ENCODE measurements around the gene ZNF169.
"Not testable (repeated sequence)": the region's sequence is repeated elsewhere in the genome, so short reads cannot be mapped to it uniquely, and the experiment has no call there.

The ZNF169 gene

DNA sequence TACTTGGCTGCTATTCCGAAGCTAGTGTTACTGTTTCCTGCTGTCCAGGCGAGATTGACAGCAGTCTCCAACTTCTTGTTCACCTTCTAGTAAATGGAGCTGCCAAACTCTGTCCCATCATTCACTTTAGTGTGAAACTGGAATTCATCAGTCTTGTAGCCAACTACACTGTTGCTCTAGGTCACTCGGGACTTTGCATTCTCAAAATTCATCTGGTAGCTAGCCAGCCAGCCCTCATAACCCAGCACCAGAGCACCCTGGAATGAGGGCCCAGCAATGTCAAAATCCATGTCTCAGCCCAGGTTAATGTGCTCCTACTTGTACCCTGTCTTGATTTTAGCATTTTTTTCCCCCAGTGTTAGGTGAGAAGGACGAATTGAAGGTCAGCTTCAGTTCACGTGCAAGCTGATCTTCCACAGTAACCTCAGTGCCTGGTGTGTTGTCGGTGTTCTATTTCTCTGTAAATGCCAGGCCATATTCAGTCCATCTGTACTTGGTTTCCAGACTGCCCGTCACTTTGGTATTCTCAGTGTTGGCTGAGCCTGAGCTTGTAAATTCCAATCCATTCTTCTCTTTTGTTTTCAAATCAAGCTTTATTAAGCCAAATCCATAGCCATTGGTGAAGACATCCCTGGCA lies 28.9 kb downstream of the ZNF169 start:
- H3K27ac ChIP-seq (ENCODE audit: low read depth, low read length): no peak overlapping the region
- no peak overlapping the region for H3K9ac ChIP-seq (ENCODE audit: low read depth, low read length)
- no peaks in the 10 kb centered on the region for H3K9me3 ChIP-seq (ENCODE audit: control insufficient read depth, insufficient read depth, low read length)
- H3K4me3 ChIP-seq (ENCODE audit: low read depth, low read length): no peak overlapping the region
- no peaks in the 10 kb centered on the region for H3K27me3 ChIP-seq (ENCODE audit: control insufficient read depth, insufficient read depth, low read length)
- H3K4me1 ChIP-seq (ENCODE audit: control insufficient read depth, insufficient read depth, low read length): no peaks in the 10 kb centered on the region
- peaks cover 18% of the 10 kb centered on the region for H3K36me3 ChIP-seq (ENCODE audit: control insufficient read depth, insufficient read depth, low read length)

DNA sequence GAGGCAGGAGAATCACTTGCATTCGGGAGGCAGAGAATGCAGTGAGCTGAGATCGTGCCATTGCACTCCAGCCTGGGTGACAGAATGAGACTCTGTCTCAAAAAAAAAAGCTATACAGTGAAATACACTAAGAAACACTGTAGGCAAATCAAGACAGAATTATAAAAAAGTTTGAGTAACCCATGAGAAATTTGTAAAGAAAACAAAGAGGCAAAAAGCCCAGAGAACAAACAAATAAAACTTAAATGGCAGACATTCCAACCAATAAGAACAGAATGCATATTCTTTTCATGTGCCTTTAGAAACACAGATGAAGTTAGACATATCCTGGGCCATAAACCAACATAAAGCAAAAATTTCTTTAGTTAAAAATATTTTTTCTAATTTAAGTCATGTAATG lies 30.6 kb downstream of the ZNF169 start:
- no peak overlapping the region for H3K27ac ChIP-seq (ENCODE audit: low read depth, low read length)
- no peaks in the 10 kb centered on the region for H3K9me3 ChIP-seq (ENCODE audit: control insufficient read depth, insufficient read depth, low read length)
- no peaks in the 10 kb centered on the region for H3K27me3 ChIP-seq (ENCODE audit: control insufficient read depth, insufficient read depth, low read length)
- H3K4me1 ChIP-seq (ENCODE audit: control insufficient read depth, insufficient read depth, low read length): no peaks in the 10 kb centered on the region
- no peak overlapping the region for H3K4me3 ChIP-seq (ENCODE audit: low read depth, low read length)
- H3K36me3 ChIP-seq (ENCODE audit: control insufficient read depth, insufficient read depth, low read length): peaks cover 27% of the 10 kb centered on the region
- H3K9ac ChIP-seq (ENCODE audit: low read depth, low read length): no peak overlapping the region

DNA sequence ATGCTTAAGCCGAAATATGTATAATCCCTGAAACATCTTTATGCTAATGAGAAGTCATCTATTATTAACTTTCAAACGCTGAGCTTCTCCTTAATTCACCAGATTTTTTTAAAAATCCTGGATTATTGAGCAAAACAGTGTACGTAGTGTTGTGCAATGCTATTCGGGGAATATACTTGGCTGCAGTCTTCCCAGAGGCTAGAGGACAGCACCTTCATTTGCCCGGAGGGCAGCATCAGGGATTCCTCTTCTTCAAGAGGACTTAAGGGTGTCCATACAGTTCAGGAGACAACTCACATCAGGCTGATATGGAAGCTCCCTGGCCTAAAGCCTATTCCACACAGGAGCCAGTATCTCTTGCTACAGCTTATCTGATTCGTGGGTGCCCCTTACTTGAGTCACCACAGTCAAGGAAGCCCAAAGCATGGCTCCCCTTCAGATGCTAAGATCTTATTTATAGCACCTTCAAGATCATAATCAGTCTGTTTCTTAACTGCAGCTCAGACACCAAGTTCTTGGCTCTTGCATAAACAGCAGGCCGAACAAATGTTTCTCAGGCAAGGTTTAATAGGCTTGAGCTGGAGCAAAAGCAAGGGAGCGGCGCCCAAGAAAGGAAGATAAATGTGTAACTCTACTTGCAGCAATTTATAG lies 40.0 kb downstream of the ZNF169 start:
- Histone ChIP-seq H3K27ac (ENCODE audit: low read depth, low read length) (no peak overlapping the region), H3K4me3 (ENCODE audit: low read depth, low read length) (no peak overlapping the region), H3K36me3 (ENCODE audit: control insufficient read depth, insufficient read depth, low read length) (peaks cover 4% of the 10 kb centered on the region; the same call in 1 of the 2 replicates), H3K27me3 (ENCODE audit: control insufficient read depth, insufficient read depth, low read length) (no peaks in the 10 kb centered on the region), H3K4me1 (ENCODE audit: control insufficient read depth, insufficient read depth, low read length) (no peaks in the 10 kb centered on the region), H3K9ac (ENCODE audit: low read depth, low read length) (no peak overlapping the region), H3K9me3 (ENCODE audit: control insufficient read depth, insufficient read depth, low read length) (no peaks in the 10 kb centered on the region)

DNA sequence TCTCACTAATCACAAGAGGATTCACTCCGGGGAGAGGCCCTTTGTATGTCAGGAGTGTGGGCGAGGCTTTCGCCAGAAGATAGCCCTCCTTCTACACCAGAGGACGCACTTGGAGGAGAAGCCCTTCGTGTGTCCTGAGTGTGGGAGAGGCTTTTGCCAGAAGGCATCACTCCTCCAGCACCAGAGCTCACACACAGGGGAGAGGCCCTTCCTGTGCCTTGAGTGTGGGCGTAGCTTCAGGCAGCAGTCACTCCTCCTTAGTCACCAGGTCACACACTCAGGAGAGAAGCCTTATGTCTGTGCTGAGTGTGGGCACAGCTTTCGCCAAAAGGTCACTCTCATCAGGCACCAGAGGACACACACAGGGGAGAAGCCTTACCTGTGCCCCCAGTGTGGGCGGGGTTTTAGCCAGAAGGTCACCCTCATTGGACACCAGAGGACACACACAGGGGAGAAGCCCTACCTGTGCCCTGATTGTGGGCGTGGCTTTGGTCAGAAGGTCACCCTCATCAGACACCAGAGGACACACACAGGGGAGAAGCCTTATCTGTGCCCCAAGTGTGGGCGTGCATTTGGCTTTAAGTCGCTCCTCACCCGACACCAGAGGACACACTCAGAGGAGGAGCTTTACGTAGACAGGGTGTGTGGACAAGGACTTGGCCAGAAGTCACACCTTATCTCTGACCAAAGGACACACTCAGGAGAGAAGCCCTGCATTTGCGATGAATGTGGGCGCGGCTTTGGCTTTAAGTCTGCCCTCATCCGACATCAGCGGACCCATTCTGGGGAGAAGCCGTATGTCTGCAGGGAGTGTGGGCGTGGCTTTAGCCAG lies 41.6 kb downstream of the ZNF169 start:
- no peaks in the 10 kb centered on the region for H3K36me3 ChIP-seq (ENCODE audit: control insufficient read depth, insufficient read depth, low read length)
- H3K4me3 ChIP-seq (ENCODE audit: low read depth, low read length): no peak overlapping the region
- no peaks in the 10 kb centered on the region for H3K4me1 ChIP-seq (ENCODE audit: control insufficient read depth, insufficient read depth, low read length)
- no peaks in the 10 kb centered on the region for H3K9me3 ChIP-seq (ENCODE audit: control insufficient read depth, insufficient read depth, low read length)
- H3K27me3 ChIP-seq (ENCODE audit: control insufficient read depth, insufficient read depth, low read length): no peaks in the 10 kb centered on the region
- H3K9ac ChIP-seq (ENCODE audit: low read depth, low read length): no peak overlapping the region
- no peak overlapping the region for H3K27ac ChIP-seq (ENCODE audit: low read depth, low read length)

DNA sequence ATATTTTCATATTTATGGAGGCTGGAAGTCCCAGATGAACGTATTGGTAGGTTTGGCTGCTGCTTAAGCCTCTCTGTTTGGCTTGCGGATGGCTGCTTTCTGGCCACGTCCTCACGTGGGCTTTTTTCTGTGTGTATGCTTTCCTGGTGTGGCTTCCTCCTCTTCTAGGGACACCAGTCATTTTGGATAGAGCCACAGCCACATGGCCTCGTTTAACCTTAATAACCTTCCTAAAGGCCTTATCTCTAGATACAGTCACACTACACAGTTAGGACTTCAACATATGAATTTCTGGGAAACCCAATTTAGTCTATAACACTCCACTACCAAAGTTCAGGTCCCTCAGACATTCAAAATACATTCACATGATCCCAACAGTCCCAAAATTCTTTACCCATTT lies 42.5 kb downstream of the ZNF169 start:
- Histone ChIP-seq H3K4me3 (ENCODE audit: low read depth, low read length) (no peak overlapping the region), H3K27me3 (ENCODE audit: control insufficient read depth, insufficient read depth, low read length) (no peaks in the 10 kb centered on the region), H3K9me3 (ENCODE audit: control insufficient read depth, insufficient read depth, low read length) (no peaks in the 10 kb centered on the region), H3K27ac (ENCODE audit: low read depth, low read length) (no peak overlapping the region), H3K4me1 (ENCODE audit: control insufficient read depth, insufficient read depth, low read length) (no peaks in the 10 kb centered on the region), H3K36me3 (ENCODE audit: control insufficient read depth, insufficient read depth, low read length) (no peaks in the 10 kb centered on the region), H3K9ac (ENCODE audit: low read depth, low read length) (no peak overlapping the region)

DNA sequence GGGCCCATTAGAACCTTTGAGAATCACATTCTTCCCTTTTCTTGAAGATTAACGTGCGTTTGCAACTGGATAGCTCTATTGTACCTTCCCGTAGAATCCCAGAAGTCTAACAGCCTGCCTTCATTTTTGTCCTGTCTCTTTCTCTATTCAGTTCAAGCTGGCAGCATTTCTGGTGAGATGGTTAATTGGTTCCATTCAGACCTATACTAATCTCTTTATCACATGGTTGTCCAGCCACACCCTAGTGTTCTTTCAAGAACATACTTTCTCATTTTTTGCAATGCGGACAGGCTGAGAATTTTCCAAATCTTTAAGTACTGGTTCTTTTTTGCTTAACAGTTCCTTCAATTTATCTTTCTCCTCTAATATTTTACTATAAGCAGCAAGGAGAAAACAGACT lies 43.3 kb downstream of the ZNF169 start:
- Histone ChIP-seq H3K9me3 (ENCODE audit: control insufficient read depth, insufficient read depth, low read length) (no peaks in the 10 kb centered on the region), H3K4me1 (ENCODE audit: control insufficient read depth, insufficient read depth, low read length) (no peaks in the 10 kb centered on the region), H3K27me3 (ENCODE audit: control insufficient read depth, insufficient read depth, low read length) (no peaks in the 10 kb centered on the region), H3K4me3 (ENCODE audit: low read depth, low read length) (no peak overlapping the region), H3K27ac (ENCODE audit: low read depth, low read length) (no peak overlapping the region), H3K9ac (ENCODE audit: low read depth, low read length) (no peak overlapping the region), H3K36me3 (ENCODE audit: control insufficient read depth, insufficient read depth, low read length) (no peaks in the 10 kb centered on the region)

DNA sequence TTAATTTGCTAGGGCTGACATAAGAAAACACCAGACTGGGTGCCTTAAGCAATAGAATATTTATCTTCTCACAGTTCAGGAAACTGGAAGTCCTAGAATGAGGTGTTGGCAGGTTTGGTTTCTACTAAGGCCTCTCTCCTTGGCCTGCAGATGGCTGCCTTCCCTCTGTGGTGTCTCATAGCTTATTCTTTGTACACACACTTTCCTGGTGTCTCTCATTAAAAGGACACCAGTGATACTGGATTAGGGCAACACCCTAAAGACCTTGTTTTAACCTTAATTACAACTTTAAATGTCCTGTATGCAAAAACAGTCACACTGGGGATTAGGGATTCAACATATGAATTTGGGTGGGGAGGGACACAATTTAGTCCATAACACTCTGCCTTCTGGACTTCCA lies 44.2 kb downstream of the ZNF169 start:
- Histone ChIP-seq H3K9ac (ENCODE audit: low read depth, low read length) (no peak overlapping the region), H3K36me3 (ENCODE audit: control insufficient read depth, insufficient read depth, low read length) (no peaks in the 10 kb centered on the region), H3K27me3 (ENCODE audit: control insufficient read depth, insufficient read depth, low read length) (no peaks in the 10 kb centered on the region), H3K27ac (ENCODE audit: low read depth, low read length) (no peak overlapping the region), H3K9me3 (ENCODE audit: control insufficient read depth, insufficient read depth, low read length) (no peaks in the 10 kb centered on the region), H3K4me3 (ENCODE audit: low read depth, low read length) (no peak overlapping the region), H3K4me1 (ENCODE audit: control insufficient read depth, insufficient read depth, low read length) (no peaks in the 10 kb centered on the region)

DNA sequence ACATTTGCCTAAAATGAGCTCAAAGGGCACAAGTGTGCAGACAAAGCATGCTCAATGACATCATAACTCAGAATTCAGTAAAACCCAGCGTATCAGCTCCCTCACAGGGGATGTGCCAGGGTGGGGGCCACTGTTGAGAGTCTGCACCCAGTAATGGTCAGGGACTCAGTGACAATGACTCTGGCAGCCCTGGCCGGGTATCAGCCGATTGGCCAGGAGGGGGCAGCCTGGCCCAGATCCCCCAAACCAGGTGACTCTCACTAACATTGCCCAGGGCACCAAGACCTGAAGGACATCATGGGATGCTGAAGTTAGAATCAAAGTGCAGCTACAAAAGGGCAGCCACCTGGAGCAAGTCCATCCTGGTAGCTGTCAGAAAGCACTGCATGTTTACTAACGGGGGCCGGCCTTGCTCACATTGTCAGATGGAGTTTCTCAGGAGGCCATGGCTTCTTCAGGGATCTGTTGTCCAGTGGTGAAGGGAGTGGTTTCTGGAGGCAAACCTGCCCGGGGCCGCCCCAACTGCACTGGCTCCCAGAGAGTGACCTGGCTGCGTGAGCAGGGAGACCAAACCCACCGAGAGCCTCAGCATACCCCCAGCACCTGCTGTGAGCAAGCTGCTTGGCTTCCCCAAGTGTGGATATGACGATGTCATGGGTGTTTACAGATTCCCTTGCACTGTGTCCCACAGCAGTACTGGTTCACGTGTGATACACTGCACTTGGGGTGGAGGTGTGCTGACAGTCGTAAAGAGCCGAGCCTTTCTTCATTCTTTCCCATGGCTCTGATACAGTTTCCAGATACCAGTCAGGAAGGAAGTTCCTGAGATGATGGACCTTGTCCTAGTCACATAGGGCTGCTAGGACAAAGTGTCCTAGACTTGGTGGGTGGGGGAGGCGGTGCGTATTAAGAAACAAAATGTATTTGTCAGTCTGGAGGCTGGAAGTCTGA lies 56.2 kb downstream of the ZNF169 start:
- H3K4me1 ChIP-seq (ENCODE audit: control insufficient read depth, insufficient read depth, low read length); H3K27me3 ChIP-seq (ENCODE audit: control insufficient read depth, insufficient read depth, low read length); H3K9ac ChIP-seq (ENCODE audit: low read depth, low read length); H3K9me3 ChIP-seq (ENCODE audit: control insufficient read depth, insufficient read depth, low read length); H3K27ac ChIP-seq (ENCODE audit: low read depth, low read length); H3K36me3 ChIP-seq (ENCODE audit: control insufficient read depth, insufficient read depth, low read length); H3K4me3 ChIP-seq (ENCODE audit: low read depth, low read length): not testable (repeated sequence)

DNA sequence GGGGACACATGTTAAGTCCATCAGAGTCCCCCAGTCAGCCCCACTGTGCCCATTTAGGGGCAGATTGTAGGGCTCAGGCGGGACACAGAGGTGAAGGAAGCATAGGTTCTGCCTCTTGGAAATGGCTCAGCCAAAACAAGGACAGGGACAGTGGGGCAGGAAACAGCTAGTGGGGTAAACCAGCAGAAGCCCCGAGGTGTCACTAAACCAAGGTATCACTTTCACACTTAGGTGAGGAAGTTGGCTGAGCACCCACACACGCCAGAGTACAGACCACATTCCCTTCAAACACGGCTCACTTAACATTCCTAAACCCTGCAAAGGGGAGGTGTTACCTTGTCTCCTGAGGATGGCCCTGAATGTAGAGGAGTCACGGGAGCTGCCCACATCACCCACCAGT lies 57.1 kb downstream of the ZNF169 start:
- not testable (repeated sequence) for H3K4me1 ChIP-seq (ENCODE audit: control insufficient read depth, insufficient read depth, low read length); H3K9ac ChIP-seq (ENCODE audit: low read depth, low read length); H3K27ac ChIP-seq (ENCODE audit: low read depth, low read length); H3K36me3 ChIP-seq (ENCODE audit: control insufficient read depth, insufficient read depth, low read length); H3K27me3 ChIP-seq (ENCODE audit: control insufficient read depth, insufficient read depth, low read length); H3K9me3 ChIP-seq (ENCODE audit: control insufficient read depth, insufficient read depth, low read length); H3K4me3 ChIP-seq (ENCODE audit: low read depth, low read length)

DNA sequence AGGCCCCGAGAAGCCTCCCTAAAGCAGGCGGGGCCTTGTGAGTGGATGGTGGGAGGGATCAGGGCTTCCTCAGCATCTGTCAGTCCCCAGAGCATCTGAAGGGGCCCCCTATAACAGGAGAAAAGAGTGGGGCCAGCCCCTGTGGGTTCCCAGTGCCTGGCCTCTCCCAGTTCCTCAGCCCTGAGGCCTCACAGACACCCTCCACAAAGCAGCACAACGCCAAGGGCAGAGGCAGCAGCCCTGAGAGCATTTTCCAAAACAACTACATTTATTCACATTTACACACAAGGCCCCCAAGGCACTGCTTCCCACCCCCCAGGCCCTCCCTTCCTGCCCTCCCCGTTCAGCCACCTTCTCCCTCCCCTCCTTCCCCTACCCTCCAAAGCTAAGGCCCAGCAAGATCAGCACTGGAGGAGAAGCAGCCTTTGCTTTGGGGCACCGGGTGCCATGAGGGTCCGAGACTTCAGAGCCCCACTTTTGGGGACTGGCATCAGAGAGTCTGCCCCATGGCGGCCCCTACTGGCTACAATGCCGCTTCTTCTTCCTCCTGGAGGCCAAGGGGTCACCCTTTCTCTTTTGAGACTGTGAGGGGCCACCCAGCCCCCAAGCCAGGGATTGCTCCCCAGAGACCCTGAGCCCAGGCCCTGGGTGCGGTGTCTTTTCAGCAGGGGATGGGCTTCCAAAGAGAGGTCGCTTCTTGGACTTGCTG lies 59.0 kb downstream of the ZNF169 start:
- not testable (repeated sequence) for H3K9me3 ChIP-seq (ENCODE audit: control insufficient read depth, insufficient read depth, low read length); H3K4me3 ChIP-seq (ENCODE audit: low read depth, low read length); H3K36me3 ChIP-seq (ENCODE audit: control insufficient read depth, insufficient read depth, low read length); H3K27me3 ChIP-seq (ENCODE audit: control insufficient read depth, insufficient read depth, low read length); H3K27ac ChIP-seq (ENCODE audit: low read depth, low read length); H3K4me1 ChIP-seq (ENCODE audit: control insufficient read depth, insufficient read depth, low read length); H3K9ac ChIP-seq (ENCODE audit: low read depth, low read length)
